G401.6 (cell line): ENCODE measurements around the gene ITLN2.
"Not testable (repeated sequence)": the region's sequence is repeated elsewhere in the genome, so short reads cannot be mapped to it uniquely, and the experiment has no call there.

Experiments used
- FAIRE-seq: peaks from 2 replicates; lab custom pipeline; 2012; peaks lifted over from hg19 to GRCh38; lab: Jason Lieb, UNC

The ITLN2 gene

DNA sequence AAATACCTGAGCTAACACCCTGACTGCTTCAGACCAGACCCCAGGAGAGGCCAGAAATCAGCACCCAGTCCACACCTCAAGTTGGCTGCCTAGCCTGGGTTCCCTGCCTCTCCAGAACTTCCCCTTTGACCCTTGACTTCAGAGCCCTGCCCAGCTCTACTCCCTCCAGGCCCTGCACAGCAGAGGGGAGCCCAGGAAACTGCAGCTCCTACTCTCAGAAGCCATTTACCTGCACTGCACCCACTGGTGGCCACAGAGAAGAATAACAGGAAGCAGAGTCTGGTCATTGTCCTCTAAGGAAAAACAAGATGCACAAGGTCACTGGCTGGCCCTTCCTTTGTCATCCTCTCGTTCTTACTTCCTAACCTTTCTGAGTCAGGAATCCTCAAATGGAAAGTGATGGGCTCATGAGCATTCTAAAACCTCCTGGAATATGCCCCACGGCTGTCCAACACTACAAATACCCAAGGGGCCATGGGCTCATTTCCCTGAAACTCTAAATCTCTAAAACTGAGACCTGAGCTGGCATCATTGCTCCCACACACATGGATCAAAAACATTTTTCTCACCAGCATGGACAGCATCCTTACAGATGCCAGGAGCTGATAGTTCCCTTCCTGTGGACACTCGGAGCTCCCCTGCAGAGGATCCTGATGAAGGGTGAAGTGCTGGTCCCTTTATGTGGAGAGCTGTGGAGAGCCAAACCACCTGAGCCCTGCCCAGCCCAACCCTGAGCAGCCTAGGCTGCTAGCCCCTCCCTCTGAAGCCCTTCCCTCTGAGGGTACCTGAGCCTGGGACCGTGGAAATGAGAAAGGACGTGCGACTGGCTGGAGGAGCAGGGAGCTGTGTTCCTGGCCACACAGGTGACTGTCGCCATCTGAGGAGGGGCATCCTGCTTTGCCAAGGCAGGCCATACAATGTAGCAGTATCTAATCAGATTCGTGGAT is at the start of gene ITLN2:
Gene ITLN2 (minus strand): TSS at position 652 of the 947 bp plus-strand sequence. CDS start 68 bp downstream, at position 584.
- FAIRE-seq = no peak

DNA sequence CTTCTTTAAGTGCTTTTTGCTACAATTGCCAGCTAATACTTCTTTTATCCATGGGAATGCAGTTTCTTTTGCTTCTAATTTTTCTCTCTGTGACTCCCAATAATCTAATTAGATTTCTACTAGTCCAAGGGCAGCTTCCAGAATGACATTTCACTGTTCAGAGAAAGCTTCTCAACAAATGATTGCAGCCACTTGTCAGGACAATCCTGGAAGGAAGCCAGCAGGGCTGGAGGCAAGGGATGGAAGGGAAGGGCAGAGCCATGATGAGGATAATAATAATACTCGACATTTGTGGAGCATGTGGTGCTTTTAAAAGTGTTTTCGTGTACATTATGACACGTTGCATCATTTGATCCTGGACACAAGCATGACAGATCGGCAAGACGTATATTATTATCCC is 46.9 kb upstream of the ITLN2 start:
- no peak for FAIRE-seq

DNA sequence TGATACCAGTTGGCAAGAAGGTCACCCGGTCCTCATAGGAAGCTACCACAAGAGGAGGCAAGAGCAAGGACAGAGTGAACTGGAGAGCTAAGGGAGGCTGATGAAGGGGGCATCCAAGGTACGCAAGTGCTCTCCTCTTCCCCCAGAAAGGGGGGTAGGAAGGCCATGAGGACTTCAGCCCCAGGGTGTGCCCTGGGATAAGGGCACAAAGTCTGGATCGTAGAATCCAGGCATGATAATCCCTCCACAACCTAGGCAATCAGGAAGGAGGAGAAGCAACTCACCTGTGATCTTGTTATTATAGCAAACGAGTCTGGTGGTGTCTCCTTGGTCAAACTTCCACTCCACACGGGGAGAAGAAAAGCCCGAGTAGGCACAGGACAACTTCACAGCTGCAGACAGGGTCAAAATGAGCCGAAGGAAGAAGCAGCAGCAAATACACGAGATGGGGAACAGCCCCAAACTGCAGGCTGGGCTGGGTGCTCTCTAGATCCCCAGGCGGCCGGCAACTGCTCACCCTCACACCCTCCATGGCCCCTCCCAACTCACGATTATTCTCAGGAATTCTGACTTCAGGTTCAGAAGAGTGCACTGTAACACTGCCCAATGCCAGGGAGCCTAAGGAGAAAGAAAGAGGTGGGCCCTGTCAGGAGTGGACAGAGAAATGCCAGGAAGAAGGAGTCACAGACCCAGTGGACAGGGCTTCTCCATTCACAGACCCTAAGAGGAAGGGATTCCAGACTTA is 46.3 kb upstream of the ITLN2 start:
- no peak for FAIRE-seq

DNA sequence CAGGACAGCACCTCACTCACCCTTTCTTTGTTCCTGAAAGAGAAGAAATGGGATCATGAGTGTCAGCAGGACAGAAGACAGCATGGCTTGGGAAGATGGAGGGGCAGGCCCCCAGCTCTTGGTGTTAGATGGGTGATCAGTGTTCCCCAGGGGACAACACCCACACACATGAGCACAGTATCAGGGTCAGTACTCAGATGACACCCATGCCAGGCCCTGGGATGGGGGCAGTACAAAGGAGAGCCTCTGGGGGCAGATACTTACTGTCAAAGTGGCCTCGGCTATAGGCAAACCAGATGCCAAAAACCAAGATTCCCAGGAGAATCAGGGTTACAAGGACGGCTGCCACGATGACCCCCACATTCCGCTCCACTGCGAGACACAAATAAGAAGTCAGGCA is 44.8 kb upstream of the ITLN2 start:
- no peak for FAIRE-seq

DNA sequence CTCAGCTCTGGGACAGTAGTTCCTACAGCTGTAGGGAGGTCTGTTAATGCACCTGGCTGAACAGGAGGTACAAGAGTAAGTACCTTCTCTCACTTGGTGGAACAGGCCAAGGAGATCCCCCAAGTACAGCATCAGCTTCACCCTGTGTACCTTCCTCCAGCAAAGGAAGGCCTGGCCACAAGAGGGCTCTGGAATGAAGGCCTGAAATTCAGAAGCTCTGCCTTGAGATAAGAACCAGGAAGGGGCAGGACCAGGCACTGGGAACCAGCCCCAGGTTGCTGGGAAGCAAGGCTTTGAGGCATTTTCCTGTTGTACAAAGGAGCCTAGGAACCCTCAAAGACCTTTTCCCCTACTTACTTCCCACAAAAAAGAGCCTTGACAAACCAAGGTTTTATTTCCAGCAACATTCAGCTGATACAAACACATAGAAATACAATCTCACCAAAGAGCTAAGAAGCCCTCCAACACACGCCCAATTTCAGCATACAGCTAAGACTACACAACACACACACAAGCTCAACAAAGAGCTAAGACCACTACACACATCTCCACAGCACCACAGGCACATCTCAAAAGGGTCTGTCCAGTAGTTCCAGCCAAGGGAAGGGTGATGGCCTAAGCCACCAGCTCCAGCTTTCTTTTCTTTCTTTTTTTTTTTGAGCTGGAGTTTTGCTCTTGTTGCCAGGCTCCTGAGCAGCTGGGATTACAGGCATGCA is 42.9 kb upstream of the ITLN2 start:
- peak; percentile 27 for FAIRE-seq

DNA sequence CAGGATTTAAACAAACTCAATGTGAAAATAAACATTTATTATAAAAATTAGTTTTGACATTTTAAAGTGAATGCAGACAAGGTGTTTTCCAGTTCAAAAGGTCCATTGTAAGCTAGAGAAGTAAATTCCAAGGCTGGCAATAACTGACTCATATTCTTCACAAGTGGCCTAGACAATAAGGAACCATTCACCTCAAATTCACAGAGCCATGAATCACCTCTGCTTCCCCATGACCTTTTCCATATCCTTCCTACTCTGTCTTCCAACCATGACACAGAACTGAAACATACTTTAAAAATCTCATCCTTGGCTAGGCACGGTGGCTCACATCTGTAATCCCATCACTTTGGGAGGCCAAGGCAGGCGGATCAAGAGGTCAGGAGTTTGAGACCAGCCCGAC is 41.6 kb upstream of the ITLN2 start:
- no peak for FAIRE-seq

DNA sequence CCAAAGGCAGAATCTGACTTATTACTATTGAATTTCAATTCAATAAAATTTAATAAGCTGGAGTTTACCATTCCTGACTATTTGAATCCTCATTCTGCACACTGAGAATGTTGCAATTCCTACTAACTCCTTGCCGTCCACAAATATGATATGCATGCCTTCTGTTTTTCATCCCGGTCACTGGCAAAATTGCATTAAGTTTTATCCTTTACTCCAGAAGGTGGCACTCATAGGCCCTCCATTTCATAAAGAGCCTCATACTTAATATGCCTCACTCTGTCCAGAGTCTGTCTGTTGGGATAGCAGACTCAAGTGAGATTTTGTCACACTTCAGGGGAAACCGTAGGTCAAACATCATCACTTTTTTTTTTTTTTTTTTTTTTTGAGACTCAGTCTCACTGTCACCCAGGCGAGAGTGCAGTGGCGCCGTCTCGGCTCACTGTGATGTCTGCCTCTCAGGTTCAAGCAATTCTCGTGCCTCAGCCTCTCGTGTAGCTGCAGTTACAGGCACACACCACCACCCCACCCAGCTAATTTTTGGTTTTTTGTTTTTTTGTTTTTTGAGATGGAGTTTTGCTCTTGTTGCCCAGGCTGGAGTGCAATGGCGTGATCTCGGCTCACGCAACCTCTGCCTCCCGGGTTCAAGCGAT is 39.1 kb upstream of the ITLN2 start:
- FAIRE-seq = no peak

DNA sequence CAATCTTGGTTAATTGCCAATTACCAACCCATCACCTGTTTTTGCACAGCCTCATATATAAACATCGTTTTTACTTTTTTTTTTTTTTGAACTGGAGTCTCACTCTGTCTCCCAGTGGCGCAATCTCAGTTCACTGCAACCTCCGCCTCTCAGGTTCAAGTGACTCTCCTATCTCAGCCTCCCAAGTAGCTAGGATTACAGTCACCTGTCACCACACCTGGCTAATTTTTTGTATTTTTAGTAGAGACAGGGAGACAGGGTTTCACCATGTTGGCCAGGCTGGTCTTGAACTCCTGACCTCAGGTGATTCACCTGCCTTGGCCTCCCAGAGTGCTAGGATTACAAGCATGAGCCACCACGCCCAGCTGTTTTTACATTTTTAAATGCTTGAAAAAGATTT is 37.4 kb upstream of the ITLN2 start:
- FAIRE-seq = not testable (repeated sequence)

DNA sequence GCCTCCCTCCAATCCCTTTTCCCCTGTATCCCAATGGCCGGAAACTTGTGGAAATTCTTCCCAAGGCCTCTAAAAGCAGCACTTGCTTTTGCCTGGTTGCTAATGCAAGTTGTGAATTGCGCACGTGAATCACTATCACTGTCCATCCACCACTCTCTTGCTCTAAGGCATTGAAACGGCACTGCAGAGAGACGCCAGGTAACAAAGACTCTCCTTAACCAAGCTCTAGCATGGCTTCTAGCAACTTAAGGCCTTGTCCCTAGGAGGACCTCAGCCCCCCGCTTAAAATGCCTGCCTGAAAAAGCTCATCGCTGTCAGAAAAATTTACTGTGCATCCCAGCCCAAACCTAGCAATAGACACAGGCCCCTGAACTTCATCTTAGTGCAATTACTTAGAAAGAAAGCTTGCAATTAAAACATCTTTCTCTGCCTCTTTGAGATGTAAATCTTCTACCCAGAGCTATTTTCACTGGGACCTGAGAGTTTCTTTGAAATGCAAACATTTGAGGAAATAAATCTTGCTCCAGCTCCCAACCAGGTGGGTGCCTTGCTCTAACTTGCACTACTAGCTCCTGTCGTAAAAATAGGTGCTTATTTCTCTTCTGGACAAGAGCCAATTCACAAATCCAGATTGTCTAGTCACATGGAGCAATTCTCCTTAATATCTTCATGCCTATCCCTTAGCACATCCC is 32.9 kb upstream of the ITLN2 start:
- FAIRE-seq = no peak

DNA sequence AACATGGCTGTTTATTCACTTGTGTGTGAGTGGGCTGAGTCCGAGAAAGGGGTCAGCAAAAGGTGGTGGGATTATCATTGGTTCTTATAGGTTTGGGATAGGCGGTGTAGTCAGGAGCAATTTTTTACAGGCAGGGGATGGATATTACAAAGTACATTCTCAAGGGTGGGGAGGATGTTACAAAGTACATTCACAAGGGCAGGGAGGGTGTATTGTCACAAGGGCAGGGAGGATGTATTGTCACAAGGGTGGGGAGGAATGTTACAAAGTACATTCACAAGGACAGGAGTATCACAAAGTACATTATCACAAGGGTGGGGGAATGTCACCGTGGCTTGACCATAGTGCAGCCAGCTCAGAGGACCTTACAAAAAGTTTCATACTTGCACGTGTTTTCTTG is 31.1 kb upstream of the ITLN2 start:
- FAIRE-seq = no peak

DNA sequence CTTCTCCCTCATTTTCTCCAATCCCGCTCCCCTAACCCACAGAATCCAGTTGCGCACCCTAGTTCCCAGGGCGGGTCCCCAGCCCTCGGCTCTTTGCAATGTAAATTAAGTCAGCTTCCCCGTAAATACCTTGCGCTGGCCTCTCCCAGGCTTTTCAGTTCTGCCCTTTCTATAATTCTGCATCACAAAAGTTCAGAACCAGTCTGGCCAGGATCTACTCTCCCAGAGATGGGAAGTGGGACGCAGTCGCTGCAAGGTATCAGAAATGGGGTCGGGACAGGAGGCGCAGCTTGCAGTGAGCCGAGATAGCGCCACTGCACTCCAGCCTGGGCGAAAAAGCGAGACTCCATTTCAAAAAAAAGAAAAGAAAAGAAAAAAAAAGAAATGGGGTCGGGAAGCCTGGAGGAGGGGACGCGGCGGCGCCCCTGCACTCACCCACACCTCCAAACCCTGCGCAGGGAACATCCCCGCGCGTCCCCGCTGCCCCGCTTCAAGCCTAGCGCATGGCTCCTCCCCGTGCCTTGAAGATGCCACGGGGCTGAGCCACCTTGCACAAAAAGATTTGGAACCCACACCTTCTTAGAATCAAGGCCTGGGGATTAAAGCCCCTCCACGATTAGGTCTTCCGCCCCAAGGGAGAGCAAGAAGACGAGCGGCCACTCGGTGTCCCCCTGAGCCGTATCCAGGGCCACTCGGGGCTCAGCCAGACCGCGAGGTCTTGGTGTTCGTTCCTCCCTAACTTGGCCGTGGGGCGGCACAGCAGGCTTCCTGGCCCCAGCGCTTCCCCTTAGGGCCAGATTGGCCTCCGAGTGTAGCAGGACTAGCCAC is 27.2 kb upstream of the ITLN2 start:
- no peak for FAIRE-seq

DNA sequence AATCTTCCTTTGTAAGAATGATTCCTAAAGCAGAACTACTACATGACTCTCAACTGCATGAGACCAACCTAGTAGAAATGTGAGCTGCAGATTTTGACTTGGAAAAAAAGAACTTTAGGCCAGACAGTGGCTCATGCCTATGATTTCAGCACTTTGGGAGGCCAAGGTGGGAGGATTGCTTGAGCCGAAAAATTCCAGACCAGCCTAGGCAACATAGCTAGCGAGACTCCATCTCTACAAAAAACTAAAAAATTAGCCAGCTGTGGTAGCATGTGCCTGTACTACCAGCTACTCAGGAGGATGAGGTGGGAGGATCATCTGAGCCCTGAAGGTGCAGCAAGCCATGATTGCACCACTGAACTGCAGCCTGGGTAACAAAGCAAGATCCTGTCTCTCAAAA is 24.7 kb upstream of the ITLN2 start:
- no peak for FAIRE-seq

DNA sequence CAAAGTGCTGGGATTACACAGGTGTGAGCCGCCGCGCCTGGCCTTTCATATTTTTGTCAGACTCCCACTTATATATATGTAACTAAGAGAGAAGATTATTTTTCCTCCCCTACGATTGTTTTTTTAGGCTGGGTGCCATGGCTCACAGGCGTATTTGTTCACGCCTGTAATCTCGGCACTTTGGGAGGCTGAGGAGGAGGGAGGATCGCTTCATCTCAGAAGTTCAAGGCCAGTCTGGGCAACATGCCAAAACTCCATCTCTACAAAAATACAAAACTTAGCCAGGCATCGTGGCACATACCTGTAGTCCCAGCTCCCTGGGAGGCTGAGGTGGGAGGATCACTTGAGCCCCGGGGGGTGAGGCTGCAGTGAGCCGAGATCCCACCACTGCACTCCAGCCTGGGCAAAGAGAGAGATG is 23.9 kb upstream of the ITLN2 start:
- FAIRE-seq = no peak

DNA sequence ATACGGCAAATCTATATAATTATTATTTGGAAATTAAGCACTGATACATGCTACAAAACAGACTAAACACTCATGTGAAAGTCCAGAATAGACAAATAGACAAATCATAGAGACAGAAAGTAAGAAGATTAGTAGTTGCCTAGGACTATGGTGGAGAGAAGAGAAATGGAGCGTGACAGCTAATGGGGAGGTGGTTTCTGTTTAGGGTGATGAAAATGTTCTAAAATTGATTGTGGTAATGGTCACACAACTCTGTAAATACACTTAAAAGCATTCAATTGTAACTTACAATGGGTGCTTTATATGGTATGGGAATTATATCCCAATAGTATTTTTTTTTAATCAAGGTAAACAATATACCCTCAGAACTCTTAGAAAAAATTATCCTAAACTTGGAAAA is 20.4 kb upstream of the ITLN2 start:
- no peak for FAIRE-seq

DNA sequence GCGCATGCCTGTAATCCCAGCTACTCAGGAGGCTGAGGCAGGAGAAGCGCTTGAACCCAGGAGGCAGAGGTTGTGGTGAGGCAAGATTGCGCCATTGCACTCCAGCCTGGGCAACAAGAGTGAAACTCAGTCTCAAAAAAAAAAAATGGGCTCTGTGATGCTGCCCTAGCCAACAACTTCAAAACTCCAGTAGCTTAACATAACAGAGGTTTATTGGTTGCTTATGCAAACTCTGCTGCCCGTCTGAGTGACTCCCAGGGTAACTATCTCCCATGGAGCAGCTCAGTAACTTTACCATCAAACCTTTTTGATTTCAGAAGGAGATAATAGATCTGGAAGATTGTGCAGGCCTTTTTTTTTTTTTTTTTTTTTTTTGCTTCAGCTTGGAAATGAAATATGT is 18.9 kb upstream of the ITLN2 start:
- FAIRE-seq = no peak

DNA sequence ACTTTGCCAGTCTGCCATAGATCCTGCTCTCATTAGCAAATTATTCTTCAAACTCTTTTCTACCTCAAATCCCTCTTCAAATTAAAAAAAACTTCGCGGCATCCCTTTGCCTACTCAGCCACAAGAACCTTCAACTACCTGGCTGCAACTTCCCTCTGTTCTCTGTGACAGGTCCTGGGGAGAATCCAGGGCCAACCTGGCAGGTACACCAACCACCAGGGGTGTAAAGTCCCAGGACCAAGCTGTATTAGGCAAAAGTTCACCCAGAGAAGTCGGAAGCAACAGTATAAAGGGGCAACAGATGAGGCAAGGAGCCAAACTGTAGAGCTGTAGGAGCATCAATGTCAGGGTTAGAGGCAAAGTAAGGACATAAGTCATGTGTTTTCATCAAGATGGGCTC is 18.3 kb upstream of the ITLN2 start:
- no peak for FAIRE-seq

DNA sequence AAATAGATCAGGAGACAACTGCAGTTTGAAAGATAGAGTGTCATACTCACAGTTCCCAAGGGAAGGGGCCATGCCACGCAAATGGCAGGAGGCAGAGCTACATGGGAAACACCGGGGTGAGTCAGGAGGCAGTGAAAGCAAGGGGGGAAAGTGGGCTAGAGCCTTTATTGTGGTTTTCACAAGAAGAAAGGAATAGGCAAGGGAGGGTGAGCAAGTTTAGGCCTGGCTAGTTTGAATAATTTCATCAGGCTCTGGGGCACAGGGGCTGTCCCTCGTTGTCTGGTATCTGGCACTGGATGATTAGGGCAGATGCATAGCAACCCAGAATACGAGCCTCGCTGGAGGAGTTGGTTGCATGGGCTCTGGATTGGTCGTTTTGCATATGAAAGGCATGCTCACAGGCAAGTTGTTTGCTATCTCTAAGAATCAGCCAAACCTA is 17.0 kb upstream of the ITLN2 start:
- no peak for FAIRE-seq

DNA sequence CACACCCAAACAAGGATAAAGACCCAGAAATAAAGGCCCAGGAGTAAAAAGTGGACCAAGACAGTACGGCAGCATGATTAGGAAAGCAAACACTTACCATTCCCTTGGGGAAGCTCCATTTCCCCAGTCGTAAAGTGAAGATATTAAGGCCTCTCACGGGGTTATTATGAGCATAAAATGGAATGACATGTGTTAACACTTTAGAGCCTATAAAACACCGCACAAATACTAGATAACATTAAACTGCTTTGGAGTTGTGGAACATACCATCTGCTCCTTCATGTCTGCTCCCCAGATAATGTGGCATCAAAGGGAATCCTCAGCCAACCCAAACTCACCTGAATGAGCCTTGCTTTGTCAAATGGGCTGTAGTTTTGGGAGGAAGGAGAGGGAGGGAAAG is 8.9 kb upstream of the ITLN2 start:
- no peak for FAIRE-seq

DNA sequence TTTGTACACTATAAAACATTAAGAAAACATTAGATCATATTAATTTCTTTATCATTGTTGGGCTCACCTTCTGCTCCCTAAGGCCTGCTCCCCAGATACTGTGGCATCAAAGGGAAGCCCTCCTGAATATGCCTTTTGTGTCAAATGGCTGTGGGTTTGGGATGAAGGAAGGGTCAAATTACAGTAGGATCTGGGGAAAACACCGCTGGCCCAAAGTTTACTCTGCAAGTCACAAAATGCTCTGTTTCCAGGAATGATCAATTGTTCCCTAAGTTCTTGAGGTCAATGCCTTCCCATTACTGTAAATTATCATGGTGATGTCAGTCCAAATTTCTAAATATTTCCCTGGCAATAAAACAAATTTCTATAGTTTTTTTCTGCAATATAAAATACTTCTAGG is 6.8 kb upstream of the ITLN2 start:
- no peak for FAIRE-seq

DNA sequence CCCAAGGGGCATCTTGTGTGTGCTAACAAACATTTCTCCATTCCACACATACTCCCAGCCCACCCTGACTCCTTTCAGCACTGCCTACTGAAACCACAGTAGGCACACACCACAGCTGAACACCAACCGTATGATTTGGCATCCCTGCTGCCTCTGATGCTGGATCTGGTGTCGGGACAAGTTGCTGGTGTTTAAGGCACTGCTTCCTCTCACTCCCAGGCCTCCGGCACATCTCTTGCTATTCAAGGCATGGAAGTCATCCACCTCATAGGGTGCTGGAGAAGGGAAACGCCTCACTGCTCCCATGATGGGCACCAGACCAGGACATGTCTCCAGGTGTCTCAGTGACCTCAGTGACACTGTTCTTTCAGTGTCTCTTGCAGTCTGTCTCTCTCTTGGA is 2.4 kb upstream of the ITLN2 start:
- FAIRE-seq = no peak

DNA sequence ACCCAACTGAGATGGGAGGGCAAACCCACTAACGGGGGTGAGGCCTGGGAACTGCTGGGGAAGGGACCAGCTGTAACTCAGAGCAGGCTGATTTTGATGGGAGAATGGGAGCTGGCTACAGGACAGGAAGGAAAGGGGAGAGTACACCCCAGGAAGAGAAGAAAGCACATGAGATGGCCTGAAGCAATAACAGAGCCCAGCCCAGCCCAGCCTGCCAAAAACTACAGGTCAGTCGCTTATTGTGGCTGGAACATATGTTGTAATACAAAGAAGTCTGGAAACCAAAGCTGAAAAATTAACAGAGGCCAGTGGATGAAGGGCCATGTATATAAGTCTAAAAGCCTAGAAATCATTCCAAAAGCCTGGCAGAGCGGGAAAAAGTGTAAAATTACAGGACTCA is 1.6 kb downstream of the ITLN2 start:
- no peak for FAIRE-seq
